HCT116 (cell line): Measurements from ENCODE around the gene BCL11B.

ENCODE experiments used
- CBX3 ChIP-seq: IDR thresholded peaks from 2 replicates; pipeline ENCODE4 v1.6.1; 2012; ENCODE audit warnings: low read depth
- CTCF ChIP-seq, 3 experiments: fragments of 200-600 bp in 1 of 3; sonication (generic) in 1 of 3; IDR thresholded peaks in 2 of 3; conservative IDR thresholded peaks in 1 of 3; 2 replicates each; pipeline ENCODE4 v1.5.1; 2012 to 2017; ENCODE audit warnings: low read depth in 2 of 3, low read length in 2 of 3, antibody characterized with exemption in 1 of 3, borderline replicate concordance in 1 of 3, control low read depth in 1 of 3, mild to moderate bottlenecking in 1 of 3, mixed read lengths in 1 of 3, mixed run types in 1 of 3, moderate library complexity in 1 of 3; ENCODE audit not compliant: insufficient read depth in 1 of 3
- EGR1 ChIP-seq: IDR thresholded peaks from 2 replicates; pipeline ENCODE4 v1.6.1; 2012; ENCODE audit warnings: low read depth
- EZH2 ChIP-seq: fragments of 200-600 bp; sonication (generic); IDR thresholded peaks from 2 replicates; pipeline ENCODE4 v1.6.1; 2017; ENCODE audit warnings: antibody characterized with exemption, mixed run types
- EZH2phosphoT487 ChIP-seq: fragments of 200-600 bp; IDR thresholded peaks from 2 replicates; pipeline ENCODE4 v1.6.1; 2018; ENCODE audit warnings: antibody characterized with exemption, borderline replicate concordance
- POLR2A ChIP-seq: IDR thresholded peaks from 2 replicates; pipeline ENCODE4 v1.7.0; 2011; ENCODE audit warnings: borderline replicate concordance; ENCODE audit not compliant: insufficient read depth, insufficient read length; ENCODE audit errors: extremely low read depth
- POLR2AphosphoS5 ChIP-seq: IDR thresholded peaks from 2 replicates; pipeline ENCODE4 v1.6.1; 2011; ENCODE audit warnings: mild to moderate bottlenecking, low read depth, low read length, moderate library complexity
- SRF ChIP-seq: IDR thresholded peaks from 2 replicates; pipeline ENCODE4 v1.6.1; 2012; ENCODE audit warnings: low read depth
- ZFX ChIP-seq: fragments of 450-650 bp; IDR thresholded peaks from 2 replicates; pipeline ENCODE4 v1.6.1; 2017
- ZNF274 ChIP-seq: fragments of 200-500 bp; sonication (Bioruptor generic); IDR thresholded peaks from 2 replicates; pipeline ENCODE4 v1.6.1; 2014; ENCODE audit warnings: mild to moderate bottlenecking, low read depth, low read length, inconsistent platforms
- TF ChIP-seq, protein P1 (sequence below): IDR thresholded peaks from 2 replicates; pipeline ENCODE4 v1.6.1; 2012; ENCODE audit warnings: low read depth
- TF ChIP-seq, protein P2 (sequence below): IDR thresholded peaks from 2 replicates; pipeline ENCODE4 v1.6.1; 2012
- TF ChIP-seq, protein P3 (sequence below): IDR thresholded peaks from 2 replicates; pipeline ENCODE4 v1.6.1; 2012

DNA sequence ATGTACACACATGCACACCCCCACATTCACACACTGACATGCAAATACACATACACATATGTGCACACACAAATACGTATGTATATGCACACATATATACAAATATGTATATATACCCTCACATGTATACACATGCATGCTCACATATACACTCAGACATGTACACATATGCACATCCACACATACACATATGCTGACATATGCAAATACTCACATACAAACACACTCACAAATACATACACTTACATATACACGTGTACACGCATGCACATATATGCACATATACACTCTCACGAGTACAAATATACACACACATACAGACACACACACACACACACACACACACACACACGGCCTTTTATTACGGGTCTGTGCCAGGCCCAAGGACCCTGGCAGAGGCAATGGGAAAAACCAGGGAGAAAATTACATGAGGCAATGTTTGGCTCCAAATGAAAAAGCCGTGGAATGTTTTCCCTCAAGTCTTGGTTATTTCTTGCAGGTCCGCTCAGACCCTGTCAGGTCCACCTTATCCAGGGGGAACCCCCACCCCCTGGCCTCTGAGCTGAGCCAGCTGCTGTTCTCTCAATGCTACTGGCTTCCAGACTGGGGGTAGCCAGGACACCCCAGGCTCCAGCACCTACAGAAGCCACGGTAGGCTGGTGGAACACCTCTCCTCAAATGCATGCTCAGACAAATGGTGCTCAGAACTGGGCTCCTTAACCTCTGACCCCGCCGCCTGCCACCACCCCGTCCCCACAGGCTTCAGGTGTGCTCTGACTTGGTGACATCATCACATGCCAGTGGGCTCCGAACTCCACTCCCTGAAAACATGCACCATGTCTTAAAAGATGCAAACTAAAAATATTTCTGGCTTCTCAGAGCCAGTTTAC lies 54.7 kb downstream of the BCL11B start:
- no peak for TF ChIP-seq CTCF (IDR thresholded peaks at IDR 0.05 in 2 of 3, conservative IDR thresholded peaks at IDR 0.05 in 1 of 3; ENCODE audit: borderline replicate concordance in 1 of 3, insufficient read depth in 1 of 3, low read depth in 2 of 3, low read length in 2 of 3)
- TF ChIP-seq POLR2A: no peak
- TF ChIP-seq ZNF274: no peak
- no peak for TF ChIP-seq CBX3
- no peak for TF ChIP-seq SRF
- no peak for TF ChIP-seq EZH2
- TF ChIP-seq, protein P1, sequence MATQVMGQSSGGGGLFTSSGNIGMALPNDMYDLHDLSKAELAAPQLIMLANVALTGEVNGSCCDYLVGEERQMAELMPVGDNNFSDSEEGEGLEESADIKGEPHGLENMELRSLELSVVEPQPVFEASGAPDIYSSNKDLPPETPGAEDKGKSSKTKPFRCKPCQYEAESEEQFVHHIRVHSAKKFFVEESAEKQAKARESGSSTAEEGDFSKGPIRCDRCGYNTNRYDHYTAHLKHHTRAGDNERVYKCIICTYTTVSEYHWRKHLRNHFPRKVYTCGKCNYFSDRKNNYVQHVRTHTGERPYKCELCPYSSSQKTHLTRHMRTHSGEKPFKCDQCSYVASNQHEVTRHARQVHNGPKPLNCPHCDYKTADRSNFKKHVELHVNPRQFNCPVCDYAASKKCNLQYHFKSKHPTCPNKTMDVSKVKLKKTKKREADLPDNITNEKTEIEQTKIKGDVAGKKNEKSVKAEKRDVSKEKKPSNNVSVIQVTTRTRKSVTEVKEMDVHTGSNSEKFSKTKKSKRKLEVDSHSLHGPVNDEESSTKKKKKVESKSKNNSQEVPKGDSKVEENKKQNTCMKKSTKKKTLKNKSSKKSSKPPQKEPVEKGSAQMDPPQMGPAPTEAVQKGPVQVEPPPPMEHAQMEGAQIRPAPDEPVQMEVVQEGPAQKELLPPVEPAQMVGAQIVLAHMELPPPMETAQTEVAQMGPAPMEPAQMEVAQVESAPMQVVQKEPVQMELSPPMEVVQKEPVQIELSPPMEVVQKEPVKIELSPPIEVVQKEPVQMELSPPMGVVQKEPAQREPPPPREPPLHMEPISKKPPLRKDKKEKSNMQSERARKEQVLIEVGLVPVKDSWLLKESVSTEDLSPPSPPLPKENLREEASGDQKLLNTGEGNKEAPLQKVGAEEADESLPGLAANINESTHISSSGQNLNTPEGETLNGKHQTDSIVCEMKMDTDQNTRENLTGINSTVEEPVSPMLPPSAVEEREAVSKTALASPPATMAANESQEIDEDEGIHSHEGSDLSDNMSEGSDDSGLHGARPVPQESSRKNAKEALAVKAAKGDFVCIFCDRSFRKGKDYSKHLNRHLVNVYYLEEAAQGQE: no peak
- TF ChIP-seq, protein P2, sequence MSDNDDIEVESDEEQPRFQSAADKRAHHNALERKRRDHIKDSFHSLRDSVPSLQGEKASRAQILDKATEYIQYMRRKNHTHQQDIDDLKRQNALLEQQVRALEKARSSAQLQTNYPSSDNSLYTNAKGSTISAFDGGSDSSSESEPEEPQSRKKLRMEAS: no peak
- TF ChIP-seq POLR2AphosphoS5: no peak
- TF ChIP-seq, protein P3, sequence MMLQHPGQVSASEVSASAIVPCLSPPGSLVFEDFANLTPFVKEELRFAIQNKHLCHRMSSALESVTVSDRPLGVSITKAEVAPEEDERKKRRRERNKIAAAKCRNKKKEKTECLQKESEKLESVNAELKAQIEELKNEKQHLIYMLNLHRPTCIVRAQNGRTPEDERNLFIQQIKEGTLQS: no peak
- TF ChIP-seq EZH2phosphoT487: no peak
- TF ChIP-seq ZFX: no peak
- TF ChIP-seq EGR1: no peak
